Endothelial cell of umbilical vein (primary cell): Measurements from ENCODE around the gene EDC3. TPM values are rescaled to one million over a fixed set of nuclear protein-coding genes. Genes with fewer than 3 reads are reported as not detected.

ENCODE experiments used
- BruUV-seq: library from RNA; stranded (reverse); fragments of 400-500 nt; replicated peaks from 2 replicates; lab custom pipeline; 2021; lab: Mats Ljungman, UMichigan
- CTCF ChIA-PET: fragments of 300-600, 350-600 bp; sonication (Branson Sonifier 250); formaldehyde crosslinking; loops from one replicate; lab custom pipeline; 2021; ENCODE audit warnings: antibody characterized with exemption, inconsistent platforms; lab: Charles Lee
- POLR2A ChIA-PET: fragments of 300-600, 350-600 bp; sonication (Branson Sonifier 250); formaldehyde crosslinking; loops from one replicate; lab custom pipeline; 2021; ENCODE audit warnings: antibody characterized with exemption, inconsistent platforms; lab: Charles Lee
- DNase-seq: peaks from one replicate; pipeline ENCODE4 v3.0.0-alpha.2; 2011; ENCODE audit warnings: low read depth, low spot score
- FAIRE-seq: peaks from 2 replicates; lab custom pipeline; 2011; peaks lifted over from hg19 to GRCh38; lab: Jason Lieb, UNC
- H2AFZ ChIP-seq: 2 replicates; pipeline ENCODE4 v1.6.0; 2012; ENCODE audit warnings: low read depth, low read length, control low read depth, inconsistent platforms
- H3K27ac ChIP-seq: 2 replicates; pipeline ENCODE4 v1.5.1; 2011; ENCODE audit warnings: low read depth, mild to moderate bottlenecking, control low read depth, low read length, moderate library complexity; ENCODE audit not compliant: insufficient read depth
- H3K27me3 ChIP-seq, 2 experiments: 2 replicates each; pipeline versions ENCODE4 v1.6.0 to v1.6.1; 2011; ENCODE audit warnings: low read length in 2 of 2, mixed read lengths in 1 of 2; ENCODE audit not compliant: control insufficient read depth in 2 of 2, insufficient read depth in 2 of 2
- H3K36me3 ChIP-seq, 2 experiments: 2 replicates in 1 of 2; 3 replicates in 1 of 2; pipeline ENCODE4 v1.5.1; 2011; ENCODE audit warnings: low read length in 2 of 2, mild to moderate bottlenecking in 1 of 2, moderate library complexity in 1 of 2; ENCODE audit not compliant: control insufficient read depth in 2 of 2, insufficient read depth in 2 of 2; ENCODE audit errors: extremely low read depth in 1 of 2
- H3K4me1 ChIP-seq: 3 replicates; pipeline ENCODE4 v1.5.1; 2011; ENCODE audit warnings: mild to moderate bottlenecking, low read length; ENCODE audit not compliant: control insufficient read depth, insufficient read depth; ENCODE audit errors: extremely low read depth
- H3K4me2 ChIP-seq: 2 replicates; pipeline ENCODE4 v1.6.1; 2011; ENCODE audit warnings: low read length, control low read depth, mixed read lengths; ENCODE audit not compliant: insufficient read depth
- H3K4me3 ChIP-seq, 3 experiments: fragments of 200-600 bp in 1 of 3; sonication (generic), shearing (Covaris generic) in 1 of 3; replicated peaks in 1 of 3; 2 replicates each; pipeline ENCODE4 v1.5.1; 2011 to 2016; ENCODE audit warnings: control low read depth in 3 of 3, low read length in 3 of 3, mild to moderate bottlenecking in 2 of 3, inconsistent platforms in 1 of 3, low read depth in 1 of 3, moderate library complexity in 1 of 3; ENCODE audit not compliant: insufficient read depth in 1 of 3
- H3K79me2 ChIP-seq: 2 replicates; pipeline ENCODE4 v1.6.0; 2012; ENCODE audit warnings: low read length, inconsistent platforms; ENCODE audit not compliant: control insufficient read depth, insufficient read depth
- H3K9ac ChIP-seq: replicated peaks from 2 replicates; pipeline ENCODE3; 2011; ENCODE audit warnings: low read length, control low read depth; ENCODE audit not compliant: insufficient read depth; ENCODE audit errors: extremely low read depth
- H3K9me1 ChIP-seq: replicated peaks from 3 replicates; pipeline ENCODE4 v1.6.0; 2011; ENCODE audit warnings: mild to moderate bottlenecking, low read length; ENCODE audit not compliant: control insufficient read depth, insufficient read depth; ENCODE audit errors: extremely low read depth
- H3K9me3 ChIP-seq: replicated peaks from 2 replicates; pipeline ENCODE4 v1.5.1; 2012; ENCODE audit warnings: low read length, inconsistent platforms; ENCODE audit not compliant: control insufficient read depth, insufficient read depth
- H4K20me1 ChIP-seq: replicated peaks from 2 replicates; pipeline ENCODE3; 2011; ENCODE audit warnings: mild to moderate bottlenecking, low read length; ENCODE audit not compliant: control insufficient read depth, insufficient read depth; ENCODE audit errors: extremely low read depth
- EZH2 ChIP-seq: IDR thresholded peaks from 2 replicates; pipeline ENCODE4 v1.6.1; 2012; ENCODE audit warnings: borderline replicate concordance, low read depth, mild to moderate bottlenecking, moderate library complexity, low read length, inconsistent platforms; ENCODE audit not compliant: severe bottlenecking
- FOS ChIP-seq: IDR thresholded peaks from 2 replicates; pipeline ENCODE4 v1.6.1; 2011; ENCODE audit warnings: mild to moderate bottlenecking, low read length, moderate library complexity, borderline replicate concordance; ENCODE audit not compliant: insufficient read depth
- GATA2 ChIP-seq: IDR thresholded peaks from 2 replicates; pipeline ENCODE4 v1.7.0; 2011; ENCODE audit warnings: low read depth, mild to moderate bottlenecking, moderate library complexity, mixed read lengths, low read length; ENCODE audit not compliant: insufficient read length, insufficient read depth
- JUN ChIP-seq: IDR thresholded peaks from 2 replicates; pipeline ENCODE4 v1.6.1; 2011; ENCODE audit warnings: borderline replicate concordance, low read depth; ENCODE audit not compliant: insufficient read length, insufficient read depth
- MAX ChIP-seq: IDR thresholded peaks from 2 replicates; pipeline ENCODE4 v1.6.1; 2011; ENCODE audit not compliant: insufficient read depth, insufficient read length
- MYC ChIP-seq: IDR thresholded peaks from one replicate; pipeline ENCODE4 v1.6.1; 2011; ENCODE audit warnings: mild to moderate bottlenecking, low read depth, low read length
- POLR2A ChIP-seq: IDR thresholded peaks from 2 replicates; pipeline ENCODE4 v1.6.1; 2012; ENCODE audit warnings: low read depth, mild to moderate bottlenecking, control low read depth, low read length
- POLR2AphosphoS5 ChIP-seq: IDR thresholded peaks from 2 replicates; pipeline ENCODE4 v1.6.1; 2012; ENCODE audit warnings: low read depth, mild to moderate bottlenecking, control low read depth, low read length, moderate library complexity; ENCODE audit not compliant: insufficient read depth
- dilution Hi-C: fragments of 300-500 bp; cut with MboI; formaldehyde crosslinking; loops from one replicate; pipeline ENCODE4 v1.15.0; 2019; ENCODE audit warnings: low sequenced_read_pairs; ENCODE audit not compliant: extremely low pct_ligation_motif_present
- intact Hi-C: fragments of 100-400 bp; cut with micrococcal nuclease; formaldehyde crosslinking; loops from one replicate; pipeline ENCODE4 v1.10.0; 2022
- polyA plus RNA-seq, 4 experiments: library from polyadenylated mRNA; depleted of rRNA in 3 of 4; stranded (reverse) in 3 of 4; unstranded in 1 of 4; fragments of >200 nt; gene quantifications; 2 replicates each; pipeline versions ENCODE4 v1.2.1 to v1.2.3, GENCODE V29; 2011 to 2012; ENCODE audit warnings: missing spikeins in 1 of 4
- total RNA-seq: library from RNA; stranded (reverse); gene quantifications from 2 replicates; pipeline ENCODE4 v1.2.3, GENCODE V29; 2021
- TF ChIP-seq, protein P1 (sequence below), 2 donors: IDR thresholded peaks; 1 replicate in 1 of 2; 2 replicates in 1 of 2; pipeline ENCODE4 v1.5.1; 2011; ENCODE audit warnings: low read length in 2 of 2, mild to moderate bottlenecking in 2 of 2, moderate library complexity in 2 of 2, control low read depth in 1 of 2, inconsistent platforms in 1 of 2, low read depth in 1 of 2; ENCODE audit not compliant: insufficient read depth in 1 of 2; ENCODE audit errors: extremely low read depth in 1 of 2

The EDC3 gene
- total and polyA plus RNA-seq, 2 donors (not counting 3 experiments of a cell fraction or from before 2014, with no cell fraction given) = 55.9 to 56.5 TPM

DNA sequence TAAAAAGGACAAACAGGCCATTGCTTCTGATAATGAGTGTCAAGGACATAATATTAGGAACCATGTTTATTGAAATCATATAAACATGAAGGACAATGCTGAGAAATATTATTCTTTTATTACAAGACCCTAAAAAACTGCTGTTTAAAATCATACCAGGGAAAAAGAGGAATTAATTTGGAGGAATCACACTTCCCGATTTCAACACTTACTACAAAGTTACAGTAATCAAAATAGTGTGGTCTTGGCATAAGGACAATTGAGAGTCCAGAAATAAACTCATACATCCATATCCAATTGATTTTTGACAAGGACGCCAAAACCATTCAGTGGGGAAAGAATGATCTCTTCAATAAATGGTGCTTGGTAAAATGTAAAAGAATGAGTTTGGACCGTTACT is 16.5 kb upstream of the EDC3 start:
- no peak overlapping the region for H3K27ac ChIP-seq
- H4K20me1 ChIP-seq = no peaks in the 10 kb centered on the region
- ChIA-PET POLR2A (no interaction called here), CTCF (no interaction called here)
- H2AFZ ChIP-seq = no peak overlapping the region
- H3K4me2 ChIP-seq = no peak overlapping the region
- H3K36me3 ChIP-seq = no peaks in the 10 kb centered on the region
- H3K27me3 ChIP-seq = peaks cover 2 to 7% of the 10 kb centered on the region in 2 experiments
- dilution Hi-C loops (no loop called here), intact Hi-C loops (no loop called here)
- no peak overlapping the region for H3K9ac ChIP-seq
- H3K4me1 ChIP-seq = no peaks in the 10 kb centered on the region
- no peak for TF ChIP-seq GATA2
- no peak for TF ChIP-seq FOS
- no peak for TF ChIP-seq POLR2A
- TF ChIP-seq JUN = no peak
- no peak for TF ChIP-seq POLR2AphosphoS5
- TF ChIP-seq MAX = no peak
- TF ChIP-seq MYC = no peak
- TF ChIP-seq, protein P1, sequence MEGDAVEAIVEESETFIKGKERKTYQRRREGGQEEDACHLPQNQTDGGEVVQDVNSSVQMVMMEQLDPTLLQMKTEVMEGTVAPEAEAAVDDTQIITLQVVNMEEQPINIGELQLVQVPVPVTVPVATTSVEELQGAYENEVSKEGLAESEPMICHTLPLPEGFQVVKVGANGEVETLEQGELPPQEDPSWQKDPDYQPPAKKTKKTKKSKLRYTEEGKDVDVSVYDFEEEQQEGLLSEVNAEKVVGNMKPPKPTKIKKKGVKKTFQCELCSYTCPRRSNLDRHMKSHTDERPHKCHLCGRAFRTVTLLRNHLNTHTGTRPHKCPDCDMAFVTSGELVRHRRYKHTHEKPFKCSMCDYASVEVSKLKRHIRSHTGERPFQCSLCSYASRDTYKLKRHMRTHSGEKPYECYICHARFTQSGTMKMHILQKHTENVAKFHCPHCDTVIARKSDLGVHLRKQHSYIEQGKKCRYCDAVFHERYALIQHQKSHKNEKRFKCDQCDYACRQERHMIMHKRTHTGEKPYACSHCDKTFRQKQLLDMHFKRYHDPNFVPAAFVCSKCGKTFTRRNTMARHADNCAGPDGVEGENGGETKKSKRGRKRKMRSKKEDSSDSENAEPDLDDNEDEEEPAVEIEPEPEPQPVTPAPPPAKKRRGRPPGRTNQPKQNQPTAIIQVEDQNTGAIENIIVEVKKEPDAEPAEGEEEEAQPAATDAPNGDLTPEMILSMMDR (IDR thresholded peaks at IDR 0.05; ENCODE audit: extremely low read depth in 1 of 2, insufficient read depth in 1 of 2, low read depth in 1 of 2, low read length in 2 of 2) = no peak
- no peak for TF ChIP-seq EZH2
- no TSS peak for BruUV-seq
- DNase-seq (no peak), FAIRE-seq (no peak)
- no peaks in the 10 kb centered on the region for H3K9me3 ChIP-seq
- no peak overlapping the region for H3K4me3 ChIP-seq
- H3K9me1 ChIP-seq = no peaks in the 10 kb centered on the region
- H3K79me2 ChIP-seq = no peaks in the 10 kb centered on the region
